ENCODE measurements around the gene MSI2. TPM values are rescaled to one million over a fixed set of nuclear protein-coding genes. Genes with fewer than 3 reads are reported as not detected.
A peak's percentile ranks its signal among the peaks of the same experiment; 100 is the strongest.

MSI2 gene
- total RNA-seq, 1 experiment from 2014 or later = 76.6 TPM

DNA sequence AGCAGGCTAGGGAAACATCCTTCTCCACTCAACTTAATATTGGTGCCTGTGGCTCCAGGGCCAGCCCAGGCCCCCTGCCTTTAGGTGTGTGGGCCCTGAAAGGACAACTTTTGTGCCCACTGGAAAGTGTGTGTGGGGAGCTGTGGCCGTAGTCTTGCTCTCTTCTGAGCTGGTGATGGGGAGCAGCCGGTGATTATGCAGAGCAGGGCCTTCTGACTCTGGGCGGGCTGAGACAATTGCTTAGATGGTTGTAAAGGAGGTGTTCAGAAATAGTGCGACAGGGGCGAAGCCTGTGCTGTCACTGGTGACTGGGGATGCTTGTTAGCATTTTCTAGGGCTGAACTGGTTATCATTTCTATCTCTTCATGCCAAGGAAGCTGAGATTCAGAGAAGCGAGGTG is 62.6 kb downstream of the MSI2 start:
- no peak for DNase-seq
- Histone ChIP-seq H3K4me1 (no peaks in the 10 kb centered on the region), H3K27ac (no peak overlapping the region), H3K9me3 (replicated peaks) (no peaks in the 10 kb centered on the region), H3K36me3 (no peaks in the 10 kb centered on the region), H3K4me3 (no peak overlapping the region), H3K27me3 (no peaks in the 10 kb centered on the region)

- Histone ChIP-seq H3K27ac (no peak overlapping the region), H3K27me3 (no peaks in the 10 kb centered on the region), H3K9me3 (replicated peaks) (no peaks in the 10 kb centered on the region), H3K4me3 (no peak overlapping the region), H3K36me3 (no peaks in the 10 kb centered on the region; the same call in 1 of the 2 replicates), H3K4me1 (no peaks in the 10 kb centered on the region)
- no peak for DNase-seq
Observed at GRCh38 chr17:57319806-57320205, 63.5 kb downstream of the MSI2 start.

DNA sequence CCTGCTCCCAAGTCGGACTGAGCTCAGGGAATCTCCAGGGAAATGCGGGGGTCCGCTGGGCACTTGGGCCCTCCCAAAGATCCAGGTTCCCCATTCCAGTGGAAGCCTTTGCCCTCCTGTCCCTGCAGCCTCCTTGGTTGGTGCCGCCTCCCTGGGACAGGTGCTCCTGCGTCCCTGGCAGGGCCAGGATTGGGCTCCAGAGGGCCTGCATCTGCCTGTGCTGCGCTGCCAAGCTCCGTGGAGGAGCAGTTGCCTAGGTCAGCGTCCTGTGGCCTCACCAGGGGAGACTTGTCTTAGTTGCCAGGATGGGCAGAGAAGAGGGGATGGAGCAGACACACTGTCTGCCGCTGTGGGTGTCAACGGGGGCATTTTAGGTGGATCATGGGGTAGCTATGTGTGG is 67.1 kb downstream of the MSI2 start:
- H3K4me1 ChIP-seq = peaks cover 22% of the 10 kb centered on the region
- no peak overlapping the region for H3K27ac ChIP-seq
- H3K27me3 ChIP-seq = no peaks in the 10 kb centered on the region
- no peaks in the 10 kb centered on the region for H3K9me3 ChIP-seq (replicated peaks)
- no peak overlapping the region for H3K4me3 ChIP-seq
- DNase-seq = no peak
- no peaks in the 10 kb centered on the region; the same call in 1 of the 2 replicates for H3K36me3 ChIP-seq

GRCh38 chr17:57324060-57324459 is 67.7 kb downstream of the MSI2 start:
- no peaks in the 10 kb centered on the region for H3K9me3 ChIP-seq (replicated peaks)
- H3K27me3 ChIP-seq = no peaks in the 10 kb centered on the region
- H3K36me3 ChIP-seq = no peaks in the 10 kb centered on the region; the same call in 1 of the 2 replicates
- peaks cover 27% of the 10 kb centered on the region for H3K4me1 ChIP-seq
- H3K4me3 ChIP-seq = no peak overlapping the region
- DNase-seq = no peak
- no peak overlapping the region for H3K27ac ChIP-seq

GRCh38 chr17:57324631-57325030 is 68.3 kb downstream of the MSI2 start:
- Histone ChIP-seq H3K36me3 (no peaks in the 10 kb centered on the region; the same call in 1 of the 2 replicates), H3K9me3 (replicated peaks) (no peaks in the 10 kb centered on the region), H3K27me3 (no peaks in the 10 kb centered on the region), H3K4me3 (no peak overlapping the region), H3K4me1 (peaks cover 33% of the 10 kb centered on the region), H3K27ac (no peak overlapping the region)
- DNase-seq = no peak

GRCh38 chr17:57326336-57326735 is 70.0 kb downstream of the MSI2 start:
- DNase-seq = no peak
- no peak overlapping the region for H3K27ac ChIP-seq
- no peaks in the 10 kb centered on the region for H3K9me3 ChIP-seq (replicated peaks)
- no peak overlapping the region for H3K4me3 ChIP-seq
- H3K4me1 ChIP-seq = peaks cover 38% of the 10 kb centered on the region
- no peaks in the 10 kb centered on the region; the same call in 1 of the 2 replicates for H3K36me3 ChIP-seq
- no peaks in the 10 kb centered on the region for H3K27me3 ChIP-seq

- no peak overlapping the region for H3K4me3 ChIP-seq
- peak; percentile 10 to 57 for DNase-seq
- peaks cover 38% of the 10 kb centered on the region for H3K4me1 ChIP-seq
- no peak overlapping the region for H3K27ac ChIP-seq
- no peaks in the 10 kb centered on the region for H3K9me3 ChIP-seq (replicated peaks)
- no peaks in the 10 kb centered on the region for H3K27me3 ChIP-seq
- no peaks in the 10 kb centered on the region; the same call in 1 of the 2 replicates for H3K36me3 ChIP-seq
Observed at GRCh38 chr17:57326764-57327163, 70.4 kb downstream of the MSI2 start.

GRCh38 chr17:57327176-57327970 is 71.0 kb downstream of the MSI2 start:
- Histone ChIP-seq H3K4me1 (peaks cover 38% of the 10 kb centered on the region), H3K27me3 (no peaks in the 10 kb centered on the region), H3K27ac (no peak overlapping the region), H3K36me3 (no peaks in the 10 kb centered on the region; the same call in 1 of the 2 replicates), H3K4me3 (no peak overlapping the region), H3K9me3 (replicated peaks) (no peaks in the 10 kb centered on the region)
- peak in 1 of 2 experiments; percentile 14 for DNase-seq

DNA sequence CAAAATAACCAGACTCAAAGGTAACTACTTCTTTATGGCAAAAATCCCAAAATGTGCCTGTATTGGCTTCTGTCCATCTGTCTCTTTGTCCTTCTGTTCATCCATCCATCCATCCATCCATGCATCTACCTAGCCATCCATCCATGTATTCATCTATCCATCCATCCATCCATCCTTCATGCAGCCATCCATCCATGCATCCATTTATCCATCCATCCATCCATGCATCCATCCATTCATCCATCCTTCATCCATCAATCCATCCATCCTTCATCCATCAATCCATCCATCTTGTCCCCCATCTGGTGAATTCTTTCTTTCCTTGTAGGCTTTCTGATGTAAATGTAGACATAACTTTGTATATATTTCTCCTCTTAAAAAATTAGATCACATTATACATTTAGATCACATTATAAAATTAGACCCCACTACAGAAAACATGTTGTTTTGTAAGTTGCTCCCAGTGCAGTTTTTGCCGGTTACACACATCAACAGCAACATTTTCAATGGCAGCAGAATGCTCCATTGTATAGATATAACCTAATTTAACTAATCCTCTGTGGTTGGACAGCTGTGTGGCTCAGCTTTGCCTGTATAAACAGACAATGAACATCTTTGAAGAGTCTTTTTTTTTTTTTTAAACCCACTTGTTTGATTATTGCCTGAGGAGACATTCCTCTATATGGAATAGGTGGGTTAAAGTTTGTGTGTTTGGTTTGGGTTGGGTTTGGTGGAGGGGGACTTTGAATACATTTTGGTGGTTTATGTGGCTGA is 72.0 kb downstream of the MSI2 start:
- Histone ChIP-seq H3K4me1 (peaks cover 38% of the 10 kb centered on the region), H3K27me3 (no peaks in the 10 kb centered on the region), H3K9me3 (replicated peaks) (no peaks in the 10 kb centered on the region), H3K4me3 (no peak overlapping the region), H3K27ac (peak overlapping the region; percentile 40), H3K36me3 (no peaks in the 10 kb centered on the region; the same call in 1 of the 2 replicates)
- DNase-seq = peak; percentile 77 to 87

DNA sequence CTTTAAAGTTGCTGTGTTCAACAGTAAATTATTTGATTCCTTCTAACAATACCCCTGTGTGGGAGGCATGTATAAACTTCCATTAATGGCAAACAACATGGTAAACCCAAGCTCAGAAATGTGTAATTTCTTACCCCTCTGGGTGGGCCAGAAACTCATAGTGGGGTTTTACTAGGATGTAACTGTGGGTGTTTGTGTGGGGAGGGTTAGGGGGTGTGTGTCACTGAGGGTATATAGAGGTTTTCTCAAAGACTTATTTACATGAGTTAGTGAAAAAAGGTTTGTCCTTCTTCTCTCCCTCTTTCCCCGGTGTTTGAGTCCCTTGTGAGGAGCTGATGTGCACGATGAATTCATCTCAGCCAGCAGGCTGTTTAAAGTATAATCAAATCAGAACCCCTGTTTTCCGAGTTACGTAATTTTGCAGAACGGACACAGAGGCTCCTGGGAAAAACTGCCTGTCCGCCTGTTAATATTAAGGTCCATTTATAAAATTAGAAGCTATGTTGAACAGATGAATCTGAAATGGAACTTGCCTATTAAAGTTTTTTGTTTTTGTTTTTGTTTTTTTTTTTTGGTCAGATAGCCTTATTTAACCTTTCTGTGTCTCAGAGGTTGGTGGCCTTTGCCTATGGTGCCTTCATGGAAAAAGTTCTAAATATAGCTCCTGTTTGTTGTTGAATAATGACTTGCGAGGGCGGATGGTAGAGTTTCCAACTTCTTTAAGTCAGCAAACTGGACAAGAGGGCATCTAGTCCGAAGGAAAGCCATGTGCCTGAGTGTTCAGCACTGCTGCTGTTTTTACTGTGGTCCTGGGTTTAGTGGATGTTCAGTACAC is 73.3 kb downstream of the MSI2 start:
- Histone ChIP-seq H3K36me3 (no peaks in the 10 kb centered on the region; the same call in 1 of the 2 replicates), H3K4me3 (no peak overlapping the region), H3K27ac (peak overlapping the region; percentile 40; the same call in 1 of the 2 replicates), H3K27me3 (no peaks in the 10 kb centered on the region), H3K4me1 (peaks cover 38% of the 10 kb centered on the region), H3K9me3 (replicated peaks) (no peaks in the 10 kb centered on the region)
- peak in 1 of 2 experiments; percentile 5 for DNase-seq

- no peak overlapping the region for H3K4me3 ChIP-seq
- H3K36me3 ChIP-seq = no peaks in the 10 kb centered on the region
- H3K27ac ChIP-seq = no peak overlapping the region
- no peaks in the 10 kb centered on the region for H3K27me3 ChIP-seq
- no peak for DNase-seq
- peaks cover 38% of the 10 kb centered on the region for H3K4me1 ChIP-seq
- H3K9me3 ChIP-seq (replicated peaks) = no peaks in the 10 kb centered on the region
Observed at GRCh38 chr17:57330587-57330986, 74.3 kb downstream of the MSI2 start.

DNA sequence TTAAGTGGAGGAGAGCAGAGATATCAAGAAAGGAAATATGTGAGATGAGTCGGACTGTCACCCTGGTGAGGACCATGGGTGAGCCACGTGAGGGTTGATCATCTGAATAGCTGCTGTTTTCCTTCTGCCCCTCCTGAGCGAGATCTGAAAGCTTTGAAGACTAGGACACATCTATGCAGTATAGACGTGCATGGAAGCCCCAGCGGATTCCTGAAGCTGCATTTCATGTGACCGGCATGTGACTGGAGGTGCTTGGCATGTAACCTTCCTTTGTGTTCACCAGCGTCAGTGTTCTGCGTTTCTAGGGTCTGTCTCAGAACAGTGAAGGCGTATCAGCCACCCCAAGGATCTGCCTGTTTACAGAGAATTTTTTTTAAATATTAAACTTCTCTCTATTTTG is 75.1 kb downstream of the MSI2 start:
- H3K36me3 ChIP-seq = no peaks in the 10 kb centered on the region
- DNase-seq = no peak
- H3K4me1 ChIP-seq = peaks cover 34% of the 10 kb centered on the region
- no peaks in the 10 kb centered on the region for H3K27me3 ChIP-seq
- no peak overlapping the region for H3K4me3 ChIP-seq
- H3K27ac ChIP-seq = no peak overlapping the region
- no peaks in the 10 kb centered on the region for H3K9me3 ChIP-seq (replicated peaks)

- no peak overlapping the region for H3K27ac ChIP-seq
- peaks cover 24% of the 10 kb centered on the region for H3K4me1 ChIP-seq
Observed at GRCh38 chr17:57332501-57332900, 76.2 kb downstream of the MSI2 start.

GRCh38 chr17:57335195-57335792 is 79.0 kb downstream of the MSI2 start:
- DNase-seq = no peak
- H3K27ac ChIP-seq = no peak overlapping the region
- no peaks in the 10 kb centered on the region; the same call in 1 of the 2 replicates for H3K36me3 ChIP-seq
- no peaks in the 10 kb centered on the region for H3K9me3 ChIP-seq (replicated peaks)
- no peaks in the 10 kb centered on the region for H3K27me3 ChIP-seq
- no peak overlapping the region for H3K4me3 ChIP-seq
- H3K4me1 ChIP-seq = no peaks in the 10 kb centered on the region; the same call in 1 of the 2 replicates

More at GRCh38 chr17:57332501-57332900, 76.2 kb downstream of the MSI2 start:
- H3K9me3 ChIP-seq (replicated peaks) = no peaks in the 10 kb centered on the region
- no peaks in the 10 kb centered on the region for H3K27me3 ChIP-seq
- no peak overlapping the region for H3K4me3 ChIP-seq
- DNase-seq = no peak
- no peaks in the 10 kb centered on the region for H3K36me3 ChIP-seq

All from SJCRH30 (cell line).